NCI-H1436 treated with DMSO at 0.1 percent for 48 hours (cell line): Measurements from ENCODE around the gene TEKT1.
"Not testable (repeated sequence)": the region's sequence is repeated elsewhere in the genome, so short reads cannot be mapped to it uniquely, and the experiment has no call there.

Experiments
- DNase-seq: peaks from one replicate; lab custom pipeline; 2025; lab: John Stamatoyannopoulos, UW

Gene TEKT1

GRCh38 chr17:6815775-6816174, 15.8 kb downstream of the TEKT1 start:
- no peak for DNase-seq

- no peak for DNase-seq
Observed at GRCh38 chr17:6812295-6812694, 19.2 kb downstream of the TEKT1 start.

DNA sequence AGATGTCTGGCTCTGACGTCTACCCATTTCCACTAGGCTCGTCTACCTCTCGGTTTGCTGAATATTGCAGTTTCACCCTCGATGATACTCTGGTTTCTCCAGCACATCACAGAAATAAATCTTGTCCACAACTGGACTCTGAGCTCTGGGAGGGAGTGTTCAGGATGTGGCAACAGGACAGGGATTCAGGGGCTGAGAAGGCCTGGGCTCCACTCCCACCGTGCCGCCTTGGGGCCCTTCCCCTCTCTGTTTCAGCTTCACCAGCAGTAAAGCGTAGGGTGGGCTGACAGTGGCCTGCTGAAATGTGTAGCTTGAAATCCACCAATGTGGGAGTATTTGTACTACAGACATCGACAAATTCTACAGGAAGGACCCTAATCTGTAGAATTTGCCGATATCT, 20.0 kb downstream of the TEKT1 start:
- no peak for DNase-seq

DNA sequence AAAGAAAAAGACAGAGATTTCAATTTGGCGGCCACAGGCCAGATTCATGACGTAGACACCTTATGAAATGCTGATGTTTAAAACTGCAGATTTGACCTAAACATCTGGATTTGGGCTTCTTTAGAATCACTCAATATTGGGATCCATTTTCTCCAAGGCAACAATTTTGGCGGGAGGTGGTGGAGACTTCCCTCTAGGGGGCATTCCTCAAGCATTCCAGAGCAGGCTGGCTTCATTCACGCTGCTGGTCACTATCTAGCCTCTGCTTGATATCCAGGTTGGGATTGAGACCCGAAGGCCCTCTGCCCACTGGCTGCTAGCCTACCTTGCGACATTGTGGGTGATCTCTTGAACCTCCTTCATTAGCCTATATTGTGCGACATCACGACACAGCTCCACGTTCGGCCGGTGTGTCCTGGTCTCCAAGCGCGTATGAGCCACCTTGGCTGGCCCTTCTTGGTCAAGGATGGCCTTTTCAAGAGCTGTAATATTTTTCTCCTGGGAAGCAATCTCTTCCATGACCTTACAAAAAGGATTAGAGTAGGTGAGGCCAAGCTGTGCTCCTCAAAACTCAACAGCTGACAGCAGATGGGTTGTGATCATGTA, 31.0 kb downstream of the TEKT1 start:
- no peak for DNase-seq

GRCh38 chr17:6799738-6800137, 31.8 kb downstream of the TEKT1 start:
- no peak for DNase-seq

- no peak for DNase-seq
Observed at GRCh38 chr17:6797718-6798351, 33.7 kb downstream of the TEKT1 start.

DNA sequence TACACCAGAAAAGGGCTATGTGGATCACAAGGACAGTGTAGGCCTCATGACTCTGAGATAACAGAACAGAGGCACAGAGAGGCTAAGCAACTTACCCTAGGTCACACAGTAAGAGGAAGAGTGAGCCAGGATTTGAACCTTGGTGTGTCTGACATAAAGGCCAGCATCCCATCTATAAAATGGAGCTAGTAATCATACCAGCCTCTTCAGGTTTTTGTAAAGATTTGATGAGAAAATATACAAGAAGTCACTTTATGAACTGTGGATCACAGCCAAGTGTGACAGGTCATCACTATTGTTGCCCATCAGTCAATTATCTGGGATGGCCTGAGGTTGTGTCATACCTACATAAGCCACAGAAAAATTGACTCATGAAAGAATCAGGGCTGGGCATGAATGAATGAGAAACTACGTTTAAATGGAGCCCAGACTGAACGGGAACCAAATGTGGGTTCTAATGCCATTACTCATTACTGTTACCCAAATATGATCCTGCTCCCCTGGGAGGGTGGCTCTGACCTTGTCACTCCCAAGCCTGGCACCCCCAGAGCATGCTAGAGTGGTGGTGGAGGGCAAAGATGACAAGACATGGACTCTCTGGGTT, 34.5 kb downstream of the TEKT1 start:
- no peak for DNase-seq

DNA sequence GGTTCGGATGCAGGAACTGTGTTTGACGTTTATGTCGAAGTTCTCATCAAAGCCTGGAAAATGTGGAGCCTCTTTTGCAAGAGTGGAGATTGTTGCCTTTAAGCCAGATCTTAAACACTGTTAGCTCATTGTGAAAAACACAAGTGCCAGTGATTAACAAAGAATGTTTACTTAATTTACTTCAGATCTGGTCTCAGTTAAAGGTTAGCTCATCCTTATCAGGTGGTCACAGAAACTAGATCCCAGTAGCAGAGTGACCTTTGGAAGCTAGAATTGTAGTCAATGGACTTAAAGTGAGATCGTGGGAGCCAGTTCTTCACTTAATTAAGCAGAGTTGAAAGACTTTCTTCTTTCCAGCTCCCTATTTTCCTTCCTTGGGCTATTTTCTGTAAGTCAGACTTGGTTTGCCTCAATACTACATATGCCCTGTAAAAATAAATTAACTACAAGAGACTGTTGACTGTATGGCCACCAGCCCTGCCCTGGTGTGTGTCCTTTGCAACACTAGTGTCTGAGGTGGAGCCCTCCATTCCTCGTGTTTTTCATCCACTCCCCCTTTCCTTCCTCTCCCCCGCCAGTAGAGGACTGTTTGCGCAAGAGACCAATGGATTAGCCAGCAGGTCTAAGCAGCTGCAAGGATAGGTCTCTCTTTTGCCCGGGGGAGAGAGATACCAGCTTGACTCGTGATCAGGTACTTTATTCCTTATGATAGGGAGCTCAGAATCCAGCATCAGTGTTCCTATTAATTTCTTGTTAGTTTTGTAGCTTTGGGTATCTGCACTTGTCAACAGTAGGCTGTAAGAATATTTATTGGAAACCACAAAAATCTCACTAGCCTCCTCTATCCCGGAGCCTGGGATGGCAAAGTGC, 35.3 kb downstream of the TEKT1 start:
- no peak for DNase-seq

DNA sequence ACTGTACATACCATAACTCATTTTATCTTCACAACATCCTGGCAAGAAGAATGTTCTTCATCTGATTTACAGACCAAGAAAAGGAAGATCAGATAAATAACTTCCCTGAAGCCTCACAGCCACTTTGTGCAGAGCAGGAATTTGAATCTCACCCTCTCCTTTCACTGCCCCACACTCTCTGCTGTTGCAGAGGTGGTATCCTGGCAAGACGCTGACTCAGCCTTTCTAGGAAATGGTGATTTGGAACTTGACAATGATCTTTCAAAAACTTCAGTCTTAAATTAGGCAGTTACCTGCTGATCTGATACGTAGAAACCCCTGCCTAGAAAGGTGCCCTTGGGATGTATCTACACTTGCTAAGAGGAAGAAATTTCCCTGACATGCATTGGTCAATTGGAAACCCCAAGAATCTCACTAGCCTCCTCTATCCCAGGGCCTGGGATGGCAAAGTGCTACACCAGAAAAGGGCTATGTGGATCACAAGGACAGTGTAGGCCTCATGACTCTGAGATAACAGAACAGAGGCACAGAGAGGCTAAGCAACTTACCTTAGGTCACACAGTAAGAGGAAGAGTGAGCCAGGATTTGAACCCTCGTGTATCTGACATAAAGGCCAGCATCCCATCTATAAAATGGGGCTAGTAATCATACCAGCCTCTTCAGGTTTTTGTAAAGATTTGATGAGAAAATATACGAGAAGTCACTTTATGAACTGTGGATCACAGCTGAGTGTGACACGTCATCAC, 37.6 kb downstream of the TEKT1 start:
- DNase-seq, result no peak

DNA sequence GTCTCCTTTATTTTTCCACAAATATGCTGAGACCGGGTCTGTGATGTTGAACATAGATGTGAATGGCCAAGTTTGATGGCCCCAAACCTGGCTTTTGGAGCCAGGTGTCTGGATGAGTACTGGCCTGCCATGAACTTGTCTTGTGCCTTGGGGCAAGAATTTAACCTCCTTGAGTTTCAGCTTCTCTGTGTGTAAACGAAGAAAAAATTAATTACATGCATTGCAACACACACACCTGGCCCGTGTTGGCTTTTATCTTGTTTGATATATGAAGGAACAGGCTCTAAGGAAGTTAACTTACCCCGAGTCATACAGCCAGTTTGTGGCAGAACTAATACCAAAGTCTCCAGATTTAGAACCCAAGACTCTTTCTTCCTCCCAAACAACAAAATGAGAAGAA, 42.4 kb downstream of the TEKT1 start:
- no peak for DNase-seq

GRCh38 chr17:6787081-6787693, 44.3 kb downstream of the TEKT1 start:
- DNase-seq, result no peak

GRCh38 chr17:6786618-6787017, 44.9 kb downstream of the TEKT1 start:
- no peak for DNase-seq

DNA sequence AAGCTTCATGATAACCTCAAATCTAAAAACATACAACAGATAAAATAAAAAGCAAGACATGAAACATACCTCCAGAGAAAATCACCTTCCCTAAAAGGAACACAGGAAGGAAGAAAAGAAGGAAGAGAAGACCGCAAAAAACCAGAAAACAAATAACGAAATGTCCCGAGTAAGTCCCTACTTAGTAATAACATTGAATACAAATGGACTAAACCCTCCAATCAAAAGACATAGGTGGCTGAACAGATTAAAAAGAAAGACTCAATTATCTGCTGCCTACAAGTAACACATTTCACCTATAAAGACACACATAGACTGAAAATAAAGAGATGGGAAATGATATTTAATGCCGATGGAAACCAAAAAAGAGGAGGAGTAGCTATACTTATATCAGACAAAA, 49.3 kb downstream of the TEKT1 start:
- DNase-seq, result no peak

DNA sequence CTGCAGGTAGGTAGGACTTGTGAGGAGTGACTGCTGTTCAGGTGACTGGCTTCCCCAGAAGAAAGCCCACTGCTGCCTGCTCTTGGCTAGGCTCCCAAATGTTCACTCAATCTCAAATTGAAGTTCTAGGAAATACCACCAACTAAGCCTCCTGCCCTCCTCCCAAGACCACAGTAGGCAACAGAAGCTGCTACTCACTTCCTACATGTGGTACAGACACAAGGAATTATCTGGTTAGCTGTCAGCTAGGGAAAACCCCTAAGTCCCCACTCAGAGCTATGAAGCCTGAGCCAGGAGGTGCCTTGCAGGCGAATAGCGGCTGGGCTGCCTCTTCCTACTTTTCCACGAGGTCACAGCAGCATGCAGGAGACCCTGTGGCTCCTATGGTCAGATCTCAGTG, 50.6 kb downstream of the TEKT1 start:
- DNase-seq, result no peak

- DNase-seq, result no peak
Observed at GRCh38 chr17:6780001-6780400, 51.5 kb downstream of the TEKT1 start.

DNA sequence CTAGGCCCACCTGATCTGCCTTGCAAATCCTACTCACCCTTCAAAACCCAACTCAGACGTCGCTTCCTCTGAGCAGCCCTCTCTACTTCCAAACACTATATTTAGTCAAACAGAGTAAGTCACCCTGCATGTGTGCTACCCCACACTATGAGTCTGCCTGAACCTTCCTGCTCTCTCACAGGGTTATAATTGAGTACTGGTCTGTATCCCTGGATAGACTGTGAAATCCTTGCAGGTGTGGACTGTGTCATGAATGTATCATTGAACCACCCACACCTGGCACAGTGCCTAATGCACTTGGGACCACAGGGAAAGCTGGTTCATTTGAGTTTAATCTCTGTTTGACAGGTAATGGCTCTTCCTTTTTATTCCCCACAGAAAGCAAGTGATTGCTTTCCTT, 52.1 kb downstream of the TEKT1 start:
- DNase-seq, result no peak

DNA sequence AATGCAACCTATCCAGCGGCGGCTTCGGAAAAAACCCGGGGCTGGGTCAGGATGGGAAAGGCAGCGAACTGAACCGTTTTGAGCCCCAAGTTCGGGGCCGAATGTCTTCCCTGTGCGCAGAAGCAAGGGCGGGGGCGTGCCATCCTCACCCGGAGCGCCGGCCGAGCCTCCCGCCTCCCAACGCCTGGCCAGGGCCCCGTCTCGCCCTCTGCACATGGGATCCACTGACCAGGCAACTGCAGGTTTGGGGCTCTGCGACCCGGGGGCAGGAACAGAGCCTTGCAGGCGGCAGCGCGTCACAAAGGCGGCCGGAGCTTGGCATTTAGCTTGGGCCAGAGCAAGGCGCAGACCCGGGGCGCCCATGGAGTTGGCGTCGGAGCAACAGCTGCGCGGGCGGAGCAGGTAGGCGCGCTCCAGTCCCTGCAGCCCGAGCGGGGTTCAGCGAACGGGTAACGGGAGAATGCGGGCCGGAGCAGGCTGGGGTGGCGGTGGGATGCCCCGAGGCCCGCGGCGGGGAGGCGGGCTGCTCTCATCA, 55.6 kb downstream of the TEKT1 start, which contains the start of gene FBXO39:
TSS of gene FBXO39 (plus strand) at position 345 of the 535 bp plus-strand sequence. CDS start 3,654 bp downstream, outside the sequence.
- DNase-seq, result no peak

DNA sequence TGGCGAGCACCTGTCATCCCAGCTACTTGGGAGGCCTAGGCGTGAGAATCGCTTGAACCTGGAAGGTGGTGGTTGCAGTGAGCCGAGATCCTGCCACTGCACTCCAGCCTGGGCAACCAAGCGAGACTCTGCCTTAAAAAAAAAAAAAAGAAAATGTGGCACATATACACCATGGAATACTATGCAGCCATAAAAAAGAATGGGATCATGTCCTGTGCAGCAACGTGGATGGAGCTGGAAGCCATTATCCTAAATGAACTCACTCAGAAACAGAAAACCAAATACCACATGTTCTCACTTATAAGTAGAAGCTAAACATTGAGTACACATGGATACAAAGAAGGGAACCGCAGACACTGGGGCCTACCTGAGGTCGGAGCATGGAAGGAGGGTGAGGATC, 56.6 kb downstream of the TEKT1 start:
- DNase-seq, result not testable (repeated sequence)

DNA sequence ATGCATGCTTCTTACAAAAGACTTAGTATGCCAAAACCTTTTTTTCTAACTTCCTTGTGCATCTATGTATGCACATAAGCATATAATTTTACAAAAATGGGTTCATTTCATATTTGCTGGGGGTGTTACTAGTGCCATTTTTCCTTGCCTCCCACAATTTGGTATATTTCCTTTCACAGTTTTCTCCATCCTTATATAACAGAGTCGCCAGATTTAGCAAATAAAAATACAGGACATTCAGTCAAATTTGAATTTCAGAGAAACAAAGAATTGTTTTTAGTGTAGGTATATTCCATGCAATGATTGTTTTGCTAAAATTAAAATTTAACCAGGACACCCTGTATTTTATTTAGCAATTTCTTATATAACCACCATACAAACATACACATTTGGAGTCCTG, 59.5 kb downstream of the TEKT1 start:
- no peak for DNase-seq

- DNase-seq, result no peak
Observed at GRCh38 chr17:6768447-6768846, 63.1 kb downstream of the TEKT1 start.

DNA sequence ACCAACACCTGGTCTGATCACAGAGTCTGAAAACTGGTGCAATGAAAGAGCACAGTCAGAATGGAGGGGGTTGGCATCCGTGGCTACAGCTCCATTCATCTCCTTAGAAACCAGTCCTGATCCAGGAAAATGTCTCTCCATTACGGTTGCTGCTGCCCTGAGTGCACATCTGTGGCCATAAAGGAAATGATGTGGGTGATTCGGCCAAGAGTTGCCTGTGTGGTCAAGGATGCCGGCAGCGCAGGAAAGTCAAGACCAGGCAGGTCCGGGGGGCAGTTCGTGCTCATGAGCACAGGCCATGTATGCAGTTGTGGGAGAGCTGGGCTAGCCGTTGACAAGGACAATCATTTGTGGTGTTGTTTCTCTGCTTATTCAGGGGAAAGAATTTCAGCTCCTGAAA, 69.8 kb downstream of the TEKT1 start:
- DNase-seq, result no peak
